Liver (tissue), 9 donors: ENCODE data around the gene SCARB1. TPM values are rescaled to one million over a fixed set of nuclear protein-coding genes. Genes with fewer than 3 reads are reported as not detected.

ENCODE experiments used
- DNase-seq: peaks from one replicate; pipeline ENCODE4 v3.0.0-alpha.2; 2017; ENCODE audit warnings: low spot score
- H3K27ac ChIP-seq, 2 donors: one replicate each; pipeline ENCODE4 v1.7.0; 2013; ENCODE audit warnings: inconsistent platforms in 2 of 2, low read length in 2 of 2, control low read depth in 1 of 2, low read depth in 1 of 2, mild to moderate bottlenecking in 1 of 2
- H3K27me3 ChIP-seq, 4 donors: one replicate each; pipeline versions ENCODE4 v1.6.1 to v1.7.0; 2013; ENCODE audit warnings: low read length in 3 of 4, inconsistent platforms in 1 of 4, mild to moderate bottlenecking in 1 of 4, moderate library complexity in 1 of 4; ENCODE audit not compliant: control insufficient read depth in 4 of 4, insufficient read depth in 4 of 4
- H3K36me3 ChIP-seq, 4 donors: one replicate each; pipeline versions ENCODE4 v1.6.1 to v1.7.0; 2013; ENCODE audit warnings: low read length in 3 of 4, mild to moderate bottlenecking in 3 of 4, low read depth in 1 of 4, moderate library complexity in 1 of 4; ENCODE audit not compliant: control insufficient read depth in 4 of 4, insufficient read depth in 3 of 4
- H3K4me1 ChIP-seq, 4 donors: one replicate each; pipeline versions ENCODE4 v1.6.1 to v1.7.0; 2013; ENCODE audit warnings: low read length in 3 of 4, mild to moderate bottlenecking in 3 of 4, moderate library complexity in 1 of 4; ENCODE audit not compliant: control insufficient read depth in 4 of 4, insufficient read depth in 4 of 4
- H3K4me3 ChIP-seq, 3 donors: one replicate each; pipeline versions ENCODE4 v1.6.1 to v1.7.0; 2013; ENCODE audit warnings: low read length in 3 of 3, control low read depth in 1 of 3, low read depth in 1 of 3, mild to moderate bottlenecking in 1 of 3
- H3K9ac ChIP-seq, 2 donors: one replicate each; pipeline ENCODE4 v1.7.0; 2013; ENCODE audit warnings: low read length in 2 of 2, mild to moderate bottlenecking in 2 of 2, moderate library complexity in 2 of 2, control low read depth in 1 of 2, low read depth in 1 of 2
- H3K9me3 ChIP-seq, 4 donors: one replicate each; pipeline versions ENCODE4 v1.6.1 to v1.7.0; 2013; ENCODE audit warnings: low read length in 3 of 4; ENCODE audit not compliant: control insufficient read depth in 4 of 4
- EGR1 ChIP-seq, 2 donors: IDR thresholded peaks; 2 replicates each; pipeline ENCODE4 v1.6.1; 2016 to 2018; ENCODE audit warnings: antibody characterized with exemption in 2 of 2, low read depth in 2 of 2
- FOXA1 ChIP-seq: IDR thresholded peaks from 2 replicates; pipeline ENCODE4 v1.6.1; 2016; ENCODE audit warnings: antibody characterized with exemption
- FOXA2 ChIP-seq: IDR thresholded peaks from 2 replicates; pipeline ENCODE4 v1.6.1; 2016; ENCODE audit warnings: antibody characterized with exemption
- GABPA ChIP-seq, 2 donors: IDR thresholded peaks in 1 of 2; conservative IDR thresholded peaks in 1 of 2; 2 replicates each; pipeline ENCODE4 v1.6.1; 2016; ENCODE audit warnings: antibody characterized with exemption in 2 of 2, mild to moderate bottlenecking in 1 of 2, moderate library complexity in 1 of 2
- HNF4A ChIP-seq, 2 donors: conservative IDR thresholded peaks; 2 replicates each; pipeline ENCODE4 v1.6.1; 2016; ENCODE audit warnings: antibody characterized with exemption in 2 of 2, mild to moderate bottlenecking in 2 of 2
- HNF4G ChIP-seq: IDR thresholded peaks from 2 replicates; pipeline ENCODE4 v1.6.1; 2016; ENCODE audit warnings: antibody characterized with exemption
- JUND ChIP-seq, 2 donors: IDR thresholded peaks; 2 replicates each; pipeline ENCODE4 v1.6.1; 2016; ENCODE audit warnings: antibody characterized with exemption in 2 of 2
- NR2F2 ChIP-seq: IDR thresholded peaks from 2 replicates; pipeline ENCODE4 v1.6.1; 2016; ENCODE audit warnings: antibody characterized with exemption
- RAD21 ChIP-seq, 2 donors: IDR thresholded peaks; 2 replicates each; pipeline ENCODE4 v1.6.1; 2016; ENCODE audit warnings: antibody characterized with exemption in 2 of 2, mild to moderate bottlenecking in 2 of 2
- RXRA ChIP-seq, 2 donors: IDR thresholded peaks; 2 replicates each; pipeline ENCODE4 v1.6.1; 2017 to 2018; ENCODE audit warnings: antibody characterized with exemption in 2 of 2, mild to moderate bottlenecking in 1 of 2
- SP1 ChIP-seq: IDR thresholded peaks from 2 replicates; pipeline ENCODE4 v1.6.1; 2018; ENCODE audit warnings: antibody characterized with exemption, mild to moderate bottlenecking
- TAF1 ChIP-seq: conservative IDR thresholded peaks from 2 replicates; pipeline ENCODE4 v1.6.1; 2016; ENCODE audit warnings: antibody characterized with exemption, mild to moderate bottlenecking
- YY1 ChIP-seq: IDR thresholded peaks from 2 replicates; pipeline ENCODE4 v1.6.1; 2016; ENCODE audit warnings: antibody characterized with exemption, mild to moderate bottlenecking
- WGBS: extraction: QIAGEN DNeasy Blood & Tissue Kit; methylation state at CpG from one replicate; pipeline ENCODE4 v1.1.7; 2013; 5-methylcytosine and 5-hydroxymethylcytosine counted together
- polyA plus RNA-seq, 2 donors: library from polyadenylated mRNA; stranded (reverse) in 1 of 2; unstranded in 1 of 2; fragments of 200-250 nt in 1 of 2; fragments of >200 nt in 1 of 2; fragmentation: Nextera tagmentation in 1 of 2; extraction: Ambion mirVana in 1 of 2; gene quantifications; one replicate each; pipeline versions ENCODE4 v1.2.1 to v1.2.3, GENCODE V29; 2013 to 2015
- total RNA-seq, 2 donors: library from RNA; depleted of rRNA; stranded (reverse); fragments of >200 nt; gene quantifications; one replicate each; pipeline ENCODE4 v1.2.3, GENCODE V29; 2014
- TF ChIP-seq, protein P1 (sequence below): fragments of 150-350 bp; IDR thresholded peaks from 2 replicates; pipeline ENCODE4 v1.5.1; 2017; ENCODE audit warnings: improper control_type of control experiment, low read depth, low read length; ENCODE audit not compliant: missing input control
- TF ChIP-seq, protein P2 (sequence below): IDR thresholded peaks from 2 replicates; pipeline ENCODE4 v1.6.1; 2016; ENCODE audit warnings: antibody characterized with exemption
- TF ChIP-seq, protein P3 (sequence below): IDR thresholded peaks from 2 replicates; pipeline ENCODE4 v1.6.1; 2016; ENCODE audit warnings: antibody characterized with exemption, mild to moderate bottlenecking
- TF ChIP-seq, protein P4 (sequence below): IDR thresholded peaks from 2 replicates; pipeline ENCODE4 v1.6.1; 2016; ENCODE audit warnings: antibody characterized with exemption
- TF ChIP-seq, protein P5 (sequence below): IDR thresholded peaks from 2 replicates; pipeline ENCODE4 v1.6.1; 2016; ENCODE audit warnings: antibody characterized with exemption
- donor health status: healthy.
- donor health status: healthy.
- donor health status: healthy.
- donor health status: healthy.
- donor health status: healthy.

The SCARB1 gene
- total and polyA plus RNA-seq, 4 donors = 85.3 to 289 (median 141) TPM

DNA sequence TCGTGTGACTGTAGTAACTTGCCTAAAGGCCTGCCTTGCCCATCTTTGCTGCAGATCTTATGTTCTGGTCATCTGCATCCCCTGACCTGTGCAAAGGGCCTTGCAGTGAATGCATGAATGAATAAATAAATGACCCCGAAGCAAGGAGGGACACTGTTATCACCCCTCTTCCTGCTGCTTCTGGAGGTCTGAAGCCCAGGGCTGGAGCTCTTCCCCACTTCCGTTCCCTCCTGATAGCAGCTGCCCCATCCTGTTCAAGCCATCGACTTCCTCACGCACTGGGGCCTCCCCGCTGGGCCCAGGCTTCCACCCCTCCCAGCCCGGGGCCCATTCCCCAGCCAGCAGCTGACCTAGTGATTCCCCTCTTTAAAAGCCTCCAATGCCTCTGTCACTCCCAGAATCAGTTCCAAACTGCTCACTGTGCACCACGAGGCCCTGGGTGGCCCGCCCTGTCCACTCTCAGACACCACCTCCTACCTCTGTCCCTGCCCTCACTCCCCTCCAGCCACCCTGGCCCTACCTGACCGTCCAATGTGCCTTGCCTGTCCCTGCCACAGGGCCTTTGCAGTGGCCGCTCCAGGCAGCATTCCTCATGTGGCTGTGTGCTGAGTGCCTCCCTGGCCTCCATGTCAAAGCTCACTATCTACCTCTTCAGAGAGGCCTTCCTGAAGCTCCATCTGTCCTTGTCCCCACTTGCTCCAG lies 78.6 kb downstream of the SCARB1 start:
- DNase-seq = no peak
- TF ChIP-seq NR2F2 (no peak), RAD21 (IDR thresholded peaks at IDR 0.05) (no peak), FOXA2 (no peak), JUND (IDR thresholded peaks at IDR 0.05) (no peak), HNF4A (conservative IDR thresholded peaks at IDR 0.05) (no peak), GABPA (IDR thresholded peaks at IDR 0.05 in 1 of 2, conservative IDR thresholded peaks at IDR 0.05 in 1 of 2) (no peak), EGR1 (IDR thresholded peaks at IDR 0.05; ENCODE audit: low read depth in 2 of 2) (no peak), SP1 (no peak), HNF4G (no peak), FOXA1 (no peak), RXRA (IDR thresholded peaks at IDR 0.05) (no peak), YY1 (no peak), TAF1 (no peak)
- TF ChIP-seq, protein P1, sequence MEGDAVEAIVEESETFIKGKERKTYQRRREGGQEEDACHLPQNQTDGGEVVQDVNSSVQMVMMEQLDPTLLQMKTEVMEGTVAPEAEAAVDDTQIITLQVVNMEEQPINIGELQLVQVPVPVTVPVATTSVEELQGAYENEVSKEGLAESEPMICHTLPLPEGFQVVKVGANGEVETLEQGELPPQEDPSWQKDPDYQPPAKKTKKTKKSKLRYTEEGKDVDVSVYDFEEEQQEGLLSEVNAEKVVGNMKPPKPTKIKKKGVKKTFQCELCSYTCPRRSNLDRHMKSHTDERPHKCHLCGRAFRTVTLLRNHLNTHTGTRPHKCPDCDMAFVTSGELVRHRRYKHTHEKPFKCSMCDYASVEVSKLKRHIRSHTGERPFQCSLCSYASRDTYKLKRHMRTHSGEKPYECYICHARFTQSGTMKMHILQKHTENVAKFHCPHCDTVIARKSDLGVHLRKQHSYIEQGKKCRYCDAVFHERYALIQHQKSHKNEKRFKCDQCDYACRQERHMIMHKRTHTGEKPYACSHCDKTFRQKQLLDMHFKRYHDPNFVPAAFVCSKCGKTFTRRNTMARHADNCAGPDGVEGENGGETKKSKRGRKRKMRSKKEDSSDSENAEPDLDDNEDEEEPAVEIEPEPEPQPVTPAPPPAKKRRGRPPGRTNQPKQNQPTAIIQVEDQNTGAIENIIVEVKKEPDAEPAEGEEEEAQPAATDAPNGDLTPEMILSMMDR = no peak
- TF ChIP-seq, protein P2, sequence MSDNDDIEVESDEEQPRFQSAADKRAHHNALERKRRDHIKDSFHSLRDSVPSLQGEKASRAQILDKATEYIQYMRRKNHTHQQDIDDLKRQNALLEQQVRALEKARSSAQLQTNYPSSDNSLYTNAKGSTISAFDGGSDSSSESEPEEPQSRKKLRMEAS = no peak
- TF ChIP-seq, protein P3, sequence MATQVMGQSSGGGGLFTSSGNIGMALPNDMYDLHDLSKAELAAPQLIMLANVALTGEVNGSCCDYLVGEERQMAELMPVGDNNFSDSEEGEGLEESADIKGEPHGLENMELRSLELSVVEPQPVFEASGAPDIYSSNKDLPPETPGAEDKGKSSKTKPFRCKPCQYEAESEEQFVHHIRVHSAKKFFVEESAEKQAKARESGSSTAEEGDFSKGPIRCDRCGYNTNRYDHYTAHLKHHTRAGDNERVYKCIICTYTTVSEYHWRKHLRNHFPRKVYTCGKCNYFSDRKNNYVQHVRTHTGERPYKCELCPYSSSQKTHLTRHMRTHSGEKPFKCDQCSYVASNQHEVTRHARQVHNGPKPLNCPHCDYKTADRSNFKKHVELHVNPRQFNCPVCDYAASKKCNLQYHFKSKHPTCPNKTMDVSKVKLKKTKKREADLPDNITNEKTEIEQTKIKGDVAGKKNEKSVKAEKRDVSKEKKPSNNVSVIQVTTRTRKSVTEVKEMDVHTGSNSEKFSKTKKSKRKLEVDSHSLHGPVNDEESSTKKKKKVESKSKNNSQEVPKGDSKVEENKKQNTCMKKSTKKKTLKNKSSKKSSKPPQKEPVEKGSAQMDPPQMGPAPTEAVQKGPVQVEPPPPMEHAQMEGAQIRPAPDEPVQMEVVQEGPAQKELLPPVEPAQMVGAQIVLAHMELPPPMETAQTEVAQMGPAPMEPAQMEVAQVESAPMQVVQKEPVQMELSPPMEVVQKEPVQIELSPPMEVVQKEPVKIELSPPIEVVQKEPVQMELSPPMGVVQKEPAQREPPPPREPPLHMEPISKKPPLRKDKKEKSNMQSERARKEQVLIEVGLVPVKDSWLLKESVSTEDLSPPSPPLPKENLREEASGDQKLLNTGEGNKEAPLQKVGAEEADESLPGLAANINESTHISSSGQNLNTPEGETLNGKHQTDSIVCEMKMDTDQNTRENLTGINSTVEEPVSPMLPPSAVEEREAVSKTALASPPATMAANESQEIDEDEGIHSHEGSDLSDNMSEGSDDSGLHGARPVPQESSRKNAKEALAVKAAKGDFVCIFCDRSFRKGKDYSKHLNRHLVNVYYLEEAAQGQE = no peak
- TF ChIP-seq, protein P4, sequence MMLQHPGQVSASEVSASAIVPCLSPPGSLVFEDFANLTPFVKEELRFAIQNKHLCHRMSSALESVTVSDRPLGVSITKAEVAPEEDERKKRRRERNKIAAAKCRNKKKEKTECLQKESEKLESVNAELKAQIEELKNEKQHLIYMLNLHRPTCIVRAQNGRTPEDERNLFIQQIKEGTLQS = no peak
- TF ChIP-seq, protein P5, sequence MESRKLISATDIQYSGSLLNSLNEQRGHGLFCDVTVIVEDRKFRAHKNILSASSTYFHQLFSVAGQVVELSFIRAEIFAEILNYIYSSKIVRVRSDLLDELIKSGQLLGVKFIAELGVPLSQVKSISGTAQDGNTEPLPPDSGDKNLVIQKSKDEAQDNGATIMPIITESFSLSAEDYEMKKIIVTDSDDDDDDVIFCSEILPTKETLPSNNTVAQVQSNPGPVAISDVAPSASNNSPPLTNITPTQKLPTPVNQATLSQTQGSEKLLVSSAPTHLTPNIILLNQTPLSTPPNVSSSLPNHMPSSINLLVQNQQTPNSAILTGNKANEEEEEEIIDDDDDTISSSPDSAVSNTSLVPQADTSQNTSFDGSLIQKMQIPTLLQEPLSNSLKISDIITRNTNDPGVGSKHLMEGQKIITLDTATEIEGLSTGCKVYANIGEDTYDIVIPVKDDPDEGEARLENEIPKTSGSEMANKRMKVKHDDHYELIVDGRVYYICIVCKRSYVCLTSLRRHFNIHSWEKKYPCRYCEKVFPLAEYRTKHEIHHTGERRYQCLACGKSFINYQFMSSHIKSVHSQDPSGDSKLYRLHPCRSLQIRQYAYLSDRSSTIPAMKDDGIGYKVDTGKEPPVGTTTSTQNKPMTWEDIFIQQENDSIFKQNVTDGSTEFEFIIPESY = no peak
- peaks cover 5 to 78% (median 39%) of the 10 kb centered on the region in 4 donors for H3K36me3 ChIP-seq

More for the DNA sequence above, 78.6 kb downstream of the SCARB1 start:
- 81% methylated on average over 11 of the region's 11 CpGs for WGBS
- no peak overlapping the region for H3K9ac ChIP-seq
- no peaks in the 10 kb centered on the region for H3K27me3 ChIP-seq
- H3K4me3 ChIP-seq = no peak overlapping the region
- no peak overlapping the region for H3K27ac ChIP-seq
- peaks cover 0 to 12% (median 0%) of the 10 kb centered on the region in 4 donors for H3K4me1 ChIP-seq
- H3K9me3 ChIP-seq = no peaks in the 10 kb centered on the region
